NT2/D1 (cell line): ENCODE data around the gene NPY1R.

Source experiments
- SUZ12 ChIP-seq: IDR thresholded peaks from 2 replicates; pipeline ENCODE4 v1.6.1; 2011; ENCODE audit not compliant: insufficient read length, insufficient read depth; ENCODE audit errors: extremely low read depth
- YY1 ChIP-seq: IDR thresholded peaks from 2 replicates; pipeline ENCODE4 v1.6.1; 2011; ENCODE audit not compliant: insufficient read length, insufficient read depth

DNA sequence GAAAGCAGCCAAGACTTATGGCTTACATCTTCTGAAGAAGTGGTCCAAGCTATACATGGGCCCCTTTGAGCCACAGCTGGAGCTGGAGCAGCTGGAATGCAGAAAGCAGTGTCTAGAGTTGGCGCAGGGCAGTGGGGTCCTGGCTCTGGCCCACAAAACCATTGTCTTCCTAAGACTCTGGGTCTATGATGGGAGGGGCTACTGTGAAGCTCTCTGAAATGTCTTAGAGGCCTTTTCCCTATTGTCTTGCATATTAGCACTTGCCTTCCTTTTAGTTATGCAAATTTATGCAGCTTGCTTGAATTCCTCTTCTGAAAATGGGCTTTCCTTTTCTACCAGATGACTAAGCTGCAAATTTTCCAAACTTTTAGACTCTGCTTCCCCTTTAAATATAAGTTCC, 15.3 kb downstream of the NPY1R start:
- TF ChIP-seq YY1, result no peak
- no peak for TF ChIP-seq SUZ12
